Measurements from ENCODE around the gene PSMG4. TPM values are rescaled to one million over a fixed set of nuclear protein-coding genes. Genes with fewer than 3 reads are reported as not detected.

The PSMG4 gene
- total RNA-seq, 2 experiments from 2014 or later, result 26.8 to 29.1 TPM

DNA sequence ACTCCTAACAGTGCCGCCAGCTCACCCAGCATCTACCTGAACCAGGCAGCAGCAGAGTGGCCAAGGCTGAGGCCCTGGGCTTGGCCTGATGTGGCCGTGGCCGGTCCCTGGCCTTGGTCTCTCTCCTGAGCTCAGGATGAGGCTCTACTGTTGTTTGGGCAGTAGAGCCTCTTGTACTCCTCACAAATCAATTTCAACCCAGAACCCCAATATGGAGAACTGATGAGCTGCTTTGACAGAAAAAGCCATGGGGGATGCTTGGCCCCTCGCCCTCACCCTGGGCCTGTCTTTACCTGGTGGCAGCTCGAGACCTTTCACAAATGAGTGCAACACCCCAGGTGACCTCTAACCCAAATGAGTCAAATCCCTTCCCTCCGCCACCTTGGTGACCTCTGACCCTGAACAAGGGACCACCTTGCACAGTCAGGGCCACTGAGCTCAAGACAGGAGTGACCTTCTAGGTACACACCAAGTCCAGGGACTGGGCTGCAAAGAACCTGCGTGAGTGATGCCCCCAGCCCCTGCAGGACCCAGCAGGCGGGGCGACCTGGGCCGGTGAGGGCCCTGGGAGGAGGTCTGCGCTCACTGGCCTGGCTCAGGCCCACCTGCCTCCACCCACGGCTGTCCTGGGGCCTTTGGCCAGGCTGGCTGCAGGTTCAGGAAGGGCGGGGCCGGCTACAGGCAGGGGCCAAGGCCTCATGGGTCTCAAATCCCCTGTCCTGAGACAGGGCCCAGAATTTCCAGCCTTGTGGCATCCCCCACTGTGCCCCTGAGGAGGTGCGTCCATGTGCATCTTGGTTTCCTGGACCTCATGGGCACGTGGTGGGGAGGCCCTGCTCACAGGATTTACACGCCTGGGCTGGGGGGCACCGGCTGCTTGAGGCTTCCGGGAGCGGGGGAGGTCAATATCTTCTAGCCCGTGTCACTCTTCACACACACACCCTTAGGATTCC, 30.2 kb downstream of the PSMG4 start:
- Mint-ChIP-seq H3K4me3 (no peak overlapping the region), H3K27me3 (no peaks in the 10 kb centered on the region), H3K27ac (no peak overlapping the region), H3K36me3 (no peaks in the 10 kb centered on the region), H3K9me3 (no peaks in the 10 kb centered on the region), H3K4me1 (no peaks in the 10 kb centered on the region)
- ATAC-seq (ENCODE audit: low read depth) (no peak), DNase-seq (no peak)
- POLR2A ChIA-PET, result no interaction called here

- DNase-seq, result no peak
- no peaks in the 10 kb centered on the region for H3K27me3 Mint-ChIP-seq
- H3K27ac Mint-ChIP-seq, result no peak overlapping the region
- no peaks in the 10 kb centered on the region for H3K36me3 Mint-ChIP-seq
- no peaks in the 10 kb centered on the region for H3K9me3 Mint-ChIP-seq
- no peak for ATAC-seq (ENCODE audit: low read depth)
- H3K4me3 Mint-ChIP-seq, result no peak overlapping the region
- H3K4me1 Mint-ChIP-seq, result no peaks in the 10 kb centered on the region
- POLR2A ChIA-PET, result interaction anchor here (0.5 kb wide), 1 partner anchor 290 kb away, joined by 3 read pairs; no protein-coding TSS in a partner anchor
Observed at GRCh38 chr6:3289664-3290055, 30.9 kb downstream of the PSMG4 start.

DNA sequence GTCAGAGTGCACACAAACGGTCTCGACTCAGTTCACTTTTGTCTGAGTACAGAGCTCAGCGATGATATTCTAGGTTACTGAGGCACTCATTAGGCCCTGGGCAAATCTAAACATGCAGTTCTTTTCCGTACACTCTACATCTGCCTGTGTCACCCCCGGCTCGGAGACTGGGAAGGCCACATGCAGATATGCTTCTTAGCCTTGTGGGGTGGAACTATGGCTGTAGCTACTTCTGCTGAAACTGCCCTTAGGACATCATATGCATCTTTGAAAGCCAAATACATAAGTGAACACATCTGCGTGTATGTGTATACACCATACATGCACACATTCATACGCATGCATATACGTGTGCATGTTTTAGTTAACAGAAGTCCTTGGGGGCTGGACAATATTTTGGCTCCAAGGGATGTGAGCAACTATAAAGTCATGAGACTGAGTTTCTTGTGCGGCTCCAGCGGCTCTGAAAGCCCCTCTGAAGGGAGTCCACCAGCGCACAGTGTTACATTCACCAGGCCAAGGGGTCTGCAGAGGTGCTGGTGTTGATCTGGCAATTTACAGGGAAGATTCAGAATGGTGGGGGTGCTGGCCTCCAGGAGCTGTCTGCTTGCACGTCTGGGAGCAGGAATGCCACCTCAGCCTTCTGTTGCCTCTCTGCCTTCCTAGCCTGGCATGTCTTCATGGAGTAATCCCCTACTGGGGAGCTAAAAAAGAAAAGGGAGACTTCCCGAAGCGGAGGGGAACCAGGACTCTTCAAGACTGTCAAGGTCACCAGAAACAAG, 31.6 kb downstream of the PSMG4 start:
- ATAC-seq (ENCODE audit: low read depth) (no peak), DNase-seq (no peak)
- H3K4me1 Mint-ChIP-seq, result no peaks in the 10 kb centered on the region
- no peaks in the 10 kb centered on the region for H3K27me3 Mint-ChIP-seq
- no peaks in the 10 kb centered on the region for H3K36me3 Mint-ChIP-seq
- H3K4me3 Mint-ChIP-seq, result no peak overlapping the region
- POLR2A ChIA-PET, result interaction anchor here (0.5 kb wide), 1 partner anchor 291 kb away, joined by 3 read pairs; no protein-coding TSS in a partner anchor
- H3K9me3 Mint-ChIP-seq, result no peaks in the 10 kb centered on the region
- no peak overlapping the region for H3K27ac Mint-ChIP-seq

GRCh38 chr6:3290931-3291211, 32.1 kb downstream of the PSMG4 start:
- POLR2A ChIA-PET, result no interaction called here
- no peaks in the 10 kb centered on the region for H3K4me1 Mint-ChIP-seq
- no peaks in the 10 kb centered on the region for H3K9me3 Mint-ChIP-seq
- no peak overlapping the region for H3K4me3 Mint-ChIP-seq
- ATAC-seq (ENCODE audit: low read depth) (no peak), DNase-seq (no peak)
- no peak overlapping the region for H3K27ac Mint-ChIP-seq
- no peaks in the 10 kb centered on the region for H3K27me3 Mint-ChIP-seq
- H3K36me3 Mint-ChIP-seq, result no peaks in the 10 kb centered on the region

DNA sequence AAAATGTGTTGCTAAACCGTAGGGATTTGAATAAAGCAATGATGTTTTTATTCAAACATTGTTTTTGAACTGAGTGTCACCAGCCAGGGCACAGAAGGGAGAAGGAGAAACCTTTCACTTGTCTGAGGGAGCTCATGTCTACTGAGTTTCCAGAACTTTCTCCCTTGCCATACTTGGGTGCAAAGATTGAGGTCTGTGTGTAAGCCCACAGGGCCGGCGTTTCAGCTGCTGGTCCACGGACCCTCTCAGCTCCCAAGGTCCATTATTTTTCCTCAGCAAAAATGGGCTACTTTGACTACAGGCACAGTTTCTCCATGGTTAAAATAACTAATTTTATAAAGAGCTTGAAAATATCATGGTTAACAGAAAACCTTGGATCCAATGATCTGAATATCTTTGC, 32.6 kb downstream of the PSMG4 start:
- POLR2A ChIA-PET, result no interaction called here
- no peak for ATAC-seq (ENCODE audit: low read depth)
- H3K4me3 Mint-ChIP-seq, result no peak overlapping the region

GRCh38 chr6:3291987-3292386, 33.2 kb downstream of the PSMG4 start:
- Mint-ChIP-seq H3K27ac (no peak overlapping the region), H3K27me3 (no peaks in the 10 kb centered on the region), H3K4me3 (no peak overlapping the region), H3K9me3 (no peaks in the 10 kb centered on the region), H3K36me3 (no peaks in the 10 kb centered on the region), H3K4me1 (no peaks in the 10 kb centered on the region)
- no peak for DNase-seq
- POLR2A ChIA-PET, result no interaction called here
- no peak for ATAC-seq (ENCODE audit: low read depth)

More for the DNA sequence above, 32.6 kb downstream of the PSMG4 start:
- H3K27ac Mint-ChIP-seq, result no peak overlapping the region
- no peaks in the 10 kb centered on the region for H3K36me3 Mint-ChIP-seq
- no peak for DNase-seq
- H3K27me3 Mint-ChIP-seq, result no peaks in the 10 kb centered on the region
- H3K9me3 Mint-ChIP-seq, result no peaks in the 10 kb centered on the region
- H3K4me1 Mint-ChIP-seq, result no peaks in the 10 kb centered on the region

DNA sequence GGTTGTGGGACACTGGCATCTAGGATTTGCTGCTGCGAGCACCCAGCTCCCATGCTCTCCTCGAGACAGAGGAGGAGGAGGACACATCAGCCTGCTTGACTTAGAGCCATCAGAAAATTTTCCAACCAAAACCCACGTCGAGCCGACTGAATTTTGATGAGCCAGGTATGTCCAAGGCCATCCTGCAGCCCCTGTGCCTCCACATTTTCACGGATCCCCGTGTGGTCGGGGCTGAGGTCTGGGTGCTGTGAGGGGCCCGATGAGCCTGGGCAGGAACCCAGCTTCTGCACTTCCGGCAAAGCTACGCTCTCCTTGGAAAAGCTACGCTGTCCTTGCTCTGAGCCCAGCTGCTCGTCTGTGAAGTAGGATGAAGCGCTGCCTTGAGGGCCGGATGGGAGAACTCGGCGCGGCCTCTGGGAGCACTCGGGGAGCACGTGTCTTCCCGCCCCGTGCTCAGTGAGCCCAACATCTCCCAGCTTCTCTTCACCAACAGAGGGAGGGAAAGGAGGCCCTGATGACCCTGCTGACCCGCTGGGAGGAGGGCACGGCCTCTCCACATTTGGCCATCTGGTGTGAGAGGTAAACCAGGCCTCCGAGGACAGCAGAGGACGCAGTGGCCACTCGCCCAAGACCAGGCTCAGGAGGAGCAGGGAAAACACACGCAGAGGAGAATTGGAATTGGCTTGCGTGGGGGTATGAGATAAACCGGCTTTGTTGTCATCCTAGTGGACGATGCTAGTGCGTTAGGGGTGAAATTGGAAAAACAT, 33.9 kb downstream of the PSMG4 start:
- DNase-seq (no peak), ATAC-seq (ENCODE audit: low read depth) (no peak)
- H3K36me3 Mint-ChIP-seq, result no peaks in the 10 kb centered on the region
- no peaks in the 10 kb centered on the region for H3K9me3 Mint-ChIP-seq
- POLR2A ChIA-PET, result no interaction called here
- no peaks in the 10 kb centered on the region for H3K4me1 Mint-ChIP-seq
- no peak overlapping the region for H3K4me3 Mint-ChIP-seq
- H3K27ac Mint-ChIP-seq, result no peak overlapping the region
- H3K27me3 Mint-ChIP-seq, result no peaks in the 10 kb centered on the region

- ATAC-seq (ENCODE audit: low read depth), result no peak
- no peaks in the 10 kb centered on the region for H3K36me3 Mint-ChIP-seq
- H3K27ac Mint-ChIP-seq, result no peak overlapping the region
- H3K4me1 Mint-ChIP-seq, result no peaks in the 10 kb centered on the region
- no peak overlapping the region for H3K4me3 Mint-ChIP-seq
- peak; percentile 17 for DNase-seq
- no peaks in the 10 kb centered on the region for H3K27me3 Mint-ChIP-seq
- no peaks in the 10 kb centered on the region for H3K9me3 Mint-ChIP-seq
- POLR2A ChIA-PET, result no interaction called here
Observed at GRCh38 chr6:3293271-3294155, 34.8 kb downstream of the PSMG4 start.

- Mint-ChIP-seq H3K4me1 (no peaks in the 10 kb centered on the region), H3K4me3 (no peak overlapping the region), H3K27me3 (no peaks in the 10 kb centered on the region), H3K36me3 (no peaks in the 10 kb centered on the region), H3K27ac (no peak overlapping the region), H3K9me3 (no peaks in the 10 kb centered on the region)
- no peak for ATAC-seq (ENCODE audit: low read depth)
- DNase-seq, result no peak
- POLR2A ChIA-PET, result no interaction called here
Observed at GRCh38 chr6:3294396-3294795, 35.6 kb downstream of the PSMG4 start.

DNA sequence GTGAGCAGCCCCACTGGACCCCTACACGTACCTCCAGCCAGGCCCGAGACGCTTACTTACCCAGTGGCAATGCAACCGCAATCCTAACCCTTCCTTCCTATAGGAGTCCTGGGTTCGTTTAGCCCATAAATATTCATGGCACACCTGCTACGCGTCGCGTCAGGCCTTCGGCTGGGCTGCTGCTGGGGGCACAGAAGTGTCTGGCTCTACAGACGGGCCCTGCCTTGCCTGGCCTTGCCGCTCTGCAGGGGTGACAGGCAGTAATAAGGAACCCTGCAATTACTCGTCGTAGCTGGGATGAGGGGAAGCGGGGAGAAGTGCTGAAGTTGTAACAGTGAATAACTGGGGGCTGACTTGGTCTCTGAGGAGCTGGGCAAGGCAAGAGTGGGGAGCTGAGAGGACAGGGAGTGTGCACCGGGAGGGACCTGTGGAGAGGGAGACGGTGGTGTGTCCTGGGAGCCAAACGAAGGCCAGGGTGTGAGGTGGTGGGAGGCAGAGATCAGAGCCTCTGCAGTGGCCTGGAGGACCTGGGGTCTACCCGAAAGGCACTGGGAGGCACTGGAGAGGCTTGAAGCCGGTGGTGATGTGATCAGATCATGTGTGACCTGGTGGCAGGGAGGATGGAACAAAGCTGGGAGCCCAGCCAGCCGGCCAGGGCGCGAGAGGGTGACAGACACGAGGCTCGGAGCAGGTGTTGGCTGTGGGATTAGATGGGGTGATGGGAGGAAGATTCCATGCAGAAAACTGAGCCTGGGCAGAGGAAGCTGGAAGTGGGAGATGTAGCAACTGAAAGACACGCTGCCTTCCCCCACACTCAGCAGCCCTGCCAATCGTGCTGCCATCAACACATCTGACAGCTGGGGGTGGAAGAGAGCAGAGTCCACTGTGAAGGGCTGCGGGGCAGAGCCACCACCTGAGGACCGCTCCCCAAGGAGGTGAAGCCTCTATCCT, 36.4 kb downstream of the PSMG4 start:
- H3K27ac Mint-ChIP-seq, result no peak overlapping the region
- no peaks in the 10 kb centered on the region for H3K9me3 Mint-ChIP-seq
- no peaks in the 10 kb centered on the region for H3K27me3 Mint-ChIP-seq
- POLR2A ChIA-PET, result no interaction called here
- no peak overlapping the region for H3K4me3 Mint-ChIP-seq
- peak; percentile 12 for DNase-seq
- no peaks in the 10 kb centered on the region for H3K4me1 Mint-ChIP-seq
- ATAC-seq (ENCODE audit: low read depth), result no peak
- no peaks in the 10 kb centered on the region for H3K36me3 Mint-ChIP-seq

DNA sequence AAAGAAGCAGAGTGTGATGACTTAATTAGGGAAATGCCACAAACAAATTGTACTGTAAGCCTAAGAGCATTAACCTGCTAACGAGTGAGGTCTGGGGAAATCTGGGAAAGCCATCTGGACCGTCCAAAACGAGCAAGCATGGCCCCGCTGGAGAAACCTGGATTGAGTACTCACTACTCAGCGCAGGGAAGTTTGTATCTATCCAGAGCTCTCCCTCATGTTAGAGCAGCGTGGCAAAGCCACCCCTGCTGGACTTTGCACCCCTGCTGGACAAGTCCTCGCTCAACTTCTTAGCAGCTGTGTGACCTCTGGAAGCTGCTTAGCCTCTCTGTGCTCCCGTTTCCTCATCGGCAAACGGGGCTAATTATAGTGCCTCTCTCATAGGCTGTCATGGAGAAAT, 37.3 kb downstream of the PSMG4 start:
- POLR2A ChIA-PET, result no interaction called here
- Mint-ChIP-seq H3K36me3 (no peaks in the 10 kb centered on the region), H3K4me3 (no peak overlapping the region), H3K27ac (no peak overlapping the region), H3K4me1 (no peaks in the 10 kb centered on the region), H3K27me3 (no peaks in the 10 kb centered on the region), H3K9me3 (no peaks in the 10 kb centered on the region)
- DNase-seq, result peak; percentile 4
- no peak for ATAC-seq (ENCODE audit: low read depth)

DNA sequence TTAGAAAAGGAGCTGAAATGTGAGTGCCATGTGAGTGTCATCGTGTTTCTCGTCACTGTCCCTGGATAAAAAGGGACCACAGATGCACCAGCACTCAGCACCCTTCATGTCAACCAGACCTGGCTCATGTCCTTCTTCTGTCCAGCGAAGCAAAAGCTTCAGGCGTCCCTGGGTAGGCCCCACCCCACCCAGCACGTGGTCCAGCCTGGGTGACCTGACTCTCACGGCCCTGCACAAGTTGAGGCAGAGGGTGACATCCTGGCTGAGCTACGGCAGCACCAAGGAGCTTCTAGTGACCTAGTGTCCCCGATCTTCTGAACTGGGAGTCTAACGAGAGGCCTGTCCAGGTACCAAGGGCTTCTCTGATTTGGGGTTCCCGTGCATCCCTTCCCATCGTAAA, 37.8 kb downstream of the PSMG4 start:
- POLR2A ChIA-PET, result no interaction called here
- DNase-seq (peak; percentile 21), ATAC-seq (ENCODE audit: low read depth) (no peak)
- no peaks in the 10 kb centered on the region for H3K9me3 Mint-ChIP-seq
- no peak overlapping the region for H3K27ac Mint-ChIP-seq
- H3K4me3 Mint-ChIP-seq, result no peak overlapping the region
- H3K27me3 Mint-ChIP-seq, result no peaks in the 10 kb centered on the region
- H3K36me3 Mint-ChIP-seq, result no peaks in the 10 kb centered on the region
- no peaks in the 10 kb centered on the region for H3K4me1 Mint-ChIP-seq
